GM12875 (cell line): Measurements from ENCODE around the gene SP1.
A peak's percentile ranks its signal among the peaks of the same experiment; 100 is the strongest.
"Not testable (repeated sequence)": the region's sequence is repeated elsewhere in the genome, so short reads cannot be mapped to it uniquely, and the experiment has no call there.

Experiments
- H3K4me3 ChIP-seq: one replicate; pipeline ENCODE4 v1.5.1; 2011; ENCODE audit warnings: low read depth, low read length, control low read depth
- CTCF ChIP-seq: IDR thresholded peaks from 2 replicates; pipeline ENCODE4 v1.5.1; 2011; ENCODE audit warnings: low read depth, mild to moderate bottlenecking, control low read depth, inconsistent platforms, low read length, moderate library complexity, borderline replicate concordance; ENCODE audit not compliant: insufficient read depth

SP1 gene

GRCh38 chr12:53427905-53428594 lies 48.1 kb downstream of the SP1 start:
- no peak for TF ChIP-seq CTCF
- H3K4me3 ChIP-seq: no peak overlapping the region

- TF ChIP-seq CTCF: no peak
- no peak overlapping the region for H3K4me3 ChIP-seq
These were observed 48.8 kb downstream of the SP1 start for GRCh38 chr12:53428741-53429140.

GRCh38 chr12:53430116-53430515 lies 50.1 kb downstream of the SP1 start:
- TF ChIP-seq CTCF: no peak
- no peak overlapping the region for H3K4me3 ChIP-seq

GRCh38 chr12:53431187-53431586 lies 51.2 kb downstream of the SP1 start:
- no peak for TF ChIP-seq CTCF

GRCh38 chr12:53435326-53435725 lies 55.4 kb downstream of the SP1 start:
- not testable (repeated sequence) for H3K4me3 ChIP-seq

More at GRCh38 chr12:53431187-53431586, 51.2 kb downstream of the SP1 start:
- no peak overlapping the region for H3K4me3 ChIP-seq

- H3K4me3 ChIP-seq: not testable (repeated sequence)
These were observed 59.6 kb downstream of the SP1 start for GRCh38 chr12:53439582-53439981.

- no peak for TF ChIP-seq CTCF
- peak within 1 kb of the TSS; percentile 88 for H3K4me3 ChIP-seq
These were observed 61.3 kb downstream of the SP1 start, which contains the start of gene PRR13 for GRCh38 chr12:53441040-53441833. Gene PRR13, plus strand, starts transcription at chr12:53441734. Its CDS starts 981 bp downstream, at chr12:53442715.

GRCh38 chr12:53443955-53444354 lies 64.0 kb downstream of the SP1 start:
- no peak for TF ChIP-seq CTCF
- no peak overlapping the region for H3K4me3 ChIP-seq

GRCh38 chr12:53444593-53445325 lies 64.8 kb downstream of the SP1 start:
- not testable (repeated sequence) for H3K4me3 ChIP-seq
